ENCODE data around the gene PROX2. TPM values are rescaled to one million over a fixed set of nuclear protein-coding genes. Genes with fewer than 3 reads are reported as not detected.
A peak's percentile ranks its signal among the peaks of the same experiment; 100 is the strongest.

Gene PROX2
- total and polyA plus RNA-seq, 9 of the 15 experiments (the other 6 are each of a cell fraction or from before 2014, with no cell fraction given) = not detected

DNA sequence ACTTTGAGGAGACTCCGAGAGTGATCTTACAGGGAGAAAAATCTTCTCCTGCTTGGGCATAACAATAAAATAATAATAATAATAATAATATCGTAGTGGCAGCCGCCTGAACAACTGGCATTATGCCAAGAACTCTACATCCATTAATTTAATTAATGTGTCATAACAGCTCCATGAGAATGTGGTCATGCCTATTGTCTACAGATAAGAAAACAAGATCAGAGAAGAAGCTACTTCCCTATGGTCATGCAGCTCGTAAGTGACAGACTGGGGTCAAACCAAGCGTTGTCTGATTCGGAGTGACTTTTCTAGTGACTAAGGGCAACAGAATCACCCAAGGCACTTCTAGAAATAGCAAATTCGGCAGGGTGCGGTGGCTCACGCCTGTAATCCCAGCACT is 11.7 kb downstream of the PROX2 start (continued):
- TF ChIP-seq LEF1 (IDR thresholded peaks at IDR 0.05) (no peak), TEAD1 (CRISPR knock-in tag; IDR thresholded peaks at IDR 0.05) (no peak), HNRNPLL (IDR thresholded peaks at IDR 0.05; ENCODE audit: low read depth, low read length, poor library complexity, severe bottlenecking) (no peak)
- TF ChIP-seq, protein P1, sequence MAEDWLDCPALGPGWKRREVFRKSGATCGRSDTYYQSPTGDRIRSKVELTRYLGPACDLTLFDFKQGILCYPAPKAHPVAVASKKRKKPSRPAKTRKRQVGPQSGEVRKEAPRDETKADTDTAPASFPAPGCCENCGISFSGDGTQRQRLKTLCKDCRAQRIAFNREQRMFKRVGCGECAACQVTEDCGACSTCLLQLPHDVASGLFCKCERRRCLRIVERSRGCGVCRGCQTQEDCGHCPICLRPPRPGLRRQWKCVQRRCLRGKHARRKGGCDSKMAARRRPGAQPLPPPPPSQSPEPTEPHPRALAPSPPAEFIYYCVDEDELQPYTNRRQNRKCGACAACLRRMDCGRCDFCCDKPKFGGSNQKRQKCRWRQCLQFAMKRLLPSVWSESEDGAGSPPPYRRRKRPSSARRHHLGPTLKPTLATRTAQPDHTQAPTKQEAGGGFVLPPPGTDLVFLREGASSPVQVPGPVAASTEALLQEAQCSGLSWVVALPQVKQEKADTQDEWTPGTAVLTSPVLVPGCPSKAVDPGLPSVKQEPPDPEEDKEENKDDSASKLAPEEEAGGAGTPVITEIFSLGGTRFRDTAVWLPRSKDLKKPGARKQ (CRISPR knock-in tag; IDR thresholded peaks at IDR 0.05) = no peak
- TF ChIP-seq, protein P2, sequence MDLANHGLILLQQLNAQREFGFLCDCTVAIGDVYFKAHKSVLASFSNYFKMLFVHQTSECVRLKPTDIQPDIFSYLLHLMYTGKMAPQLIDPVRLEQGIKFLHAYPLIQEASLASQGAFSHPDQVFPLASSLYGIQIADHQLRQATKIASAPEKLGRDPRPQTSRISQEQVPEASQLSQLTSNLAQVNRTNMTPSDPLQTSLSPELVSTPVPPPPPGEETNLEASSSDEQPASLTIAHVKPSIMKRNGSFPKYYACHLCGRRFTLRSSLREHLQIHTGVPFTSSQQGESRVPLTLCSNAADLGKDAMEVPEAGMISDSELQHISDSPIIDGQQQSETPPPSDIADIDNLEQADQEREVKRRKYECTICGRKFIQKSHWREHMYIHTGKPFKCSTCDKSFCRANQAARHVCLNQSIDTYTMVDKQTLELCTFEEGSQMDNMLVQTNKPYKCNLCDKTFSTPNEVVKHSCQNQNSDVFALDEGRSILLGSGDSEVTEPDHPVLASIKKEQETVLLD (IDR thresholded peaks at IDR 0.05) = no peak

DNA sequence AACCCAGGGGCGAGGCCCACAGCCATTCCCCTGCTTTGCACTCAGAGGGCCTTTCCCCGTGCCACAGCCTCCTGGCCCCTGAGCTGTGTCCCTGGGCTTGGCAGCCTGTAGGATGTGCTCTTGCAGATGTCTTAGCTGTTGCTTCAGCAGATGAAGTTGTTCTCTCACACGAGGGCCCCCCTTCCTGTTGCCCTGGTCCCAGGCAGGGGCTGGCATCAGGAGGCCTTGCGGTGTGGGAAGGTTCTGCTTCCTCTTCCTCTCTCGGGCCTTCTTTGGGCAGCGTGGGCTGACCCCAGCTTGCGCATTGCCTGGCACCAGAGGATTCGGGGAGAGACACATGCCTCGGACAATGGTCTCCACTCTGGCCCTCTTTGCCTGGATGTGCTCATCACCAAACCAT is 12.7 kb downstream of the PROX2 start:
- in situ Hi-C loops (cut with MboI) = loop anchor here (5.0 to 10.0 kb wide), 2 partner anchors 39 to 442 kb away; no protein-coding TSS in a partner anchor
- 13% methylated on average over 6 of the region's 9 CpGs for WGBS (ENCODE audit: insufficient coverage, low coverage, missing lambda C conversion rate)
- FAIRE-seq = no peak
- TF ChIP-seq SREBF2 (CRISPR knock-in tag; IDR thresholded peaks at IDR 0.05) (no peak), ZNF274 (IDR thresholded peaks at IDR 0.05; ENCODE audit: borderline replicate concordance, low read depth, low read length) (no peak), C11orf30 (IDR thresholded peaks at IDR 0.05; ENCODE audit: low read depth) (no peak), FOS (IDR thresholded peaks at IDR 0.05; ENCODE audit: extremely low read depth, insufficient read length) (no peak), RFX7 (CRISPR knock-in tag; IDR thresholded peaks at IDR 0.05) (no peak), CREB1 (IDR thresholded peaks at IDR 0.05) (no peak), CREB1 (CRISPR knock-in tag; IDR thresholded peaks at IDR 0.05) (no peak), PML (IDR thresholded peaks at IDR 0.05; ENCODE audit: low read length) (no peak), HNRNPK (IDR thresholded peaks at IDR 0.05; ENCODE audit: low read depth, low read length, poor library complexity, severe bottlenecking) (no peak), BHLHE40 (IDR thresholded peaks at IDR 0.05; ENCODE audit: low read length) (no peak)
- TF ChIP-seq, protein P2 (IDR thresholded peaks at IDR 0.05) = no peak
- TF ChIP-seq, protein P3, sequence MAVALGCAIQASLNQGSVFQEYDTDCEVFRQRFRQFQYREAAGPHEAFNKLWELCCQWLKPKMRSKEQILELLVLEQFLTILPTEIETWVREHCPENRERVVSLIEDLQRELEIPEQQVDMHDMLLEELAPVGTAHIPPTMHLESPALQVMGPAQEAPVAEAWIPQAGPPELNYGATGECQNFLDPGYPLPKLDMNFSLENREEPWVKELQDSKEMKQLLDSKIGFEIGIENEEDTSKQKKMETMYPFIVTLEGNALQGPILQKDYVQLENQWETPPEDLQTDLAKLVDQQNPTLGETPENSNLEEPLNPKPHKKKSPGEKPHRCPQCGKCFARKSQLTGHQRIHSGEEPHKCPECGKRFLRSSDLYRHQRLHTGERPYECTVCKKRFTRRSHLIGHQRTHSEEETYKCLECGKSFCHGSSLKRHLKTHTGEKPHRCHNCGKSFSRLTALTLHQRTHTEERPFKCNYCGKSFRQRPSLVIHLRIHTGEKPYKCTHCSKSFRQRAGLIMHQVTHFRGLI (CRISPR knock-in tag; IDR thresholded peaks at IDR 0.05) = no peak

More for the DNA sequence above, 12.7 kb downstream of the PROX2 start:
- no peaks in the 10 kb centered on the region for H3K27me3 ChIP-seq (ENCODE audit: control insufficient read depth in 2 of 2, insufficient read depth in 2 of 2, low read length in 2 of 2)
- DNase-seq (ENCODE audit: extremely low read depth in 1 of 4, low spot score in 3 of 4) (no peak), ATAC-seq (no peak)
- no peaks in the 10 kb centered on the region for H3K36me3 ChIP-seq (ENCODE audit: control insufficient read depth, insufficient read depth, low read length)
- 0 out of 4 replicates have a peak overlapping the region, but pooled peaks of 1 of the 2 experiments have one; percentile 13 for H3K9ac ChIP-seq (ENCODE audit: insufficient read depth in 1 of 2, low read depth in 2 of 2, low read length in 2 of 2)
- BruUV-seq (replicated peaks) = no TSS peak
- H4K20me1 ChIP-seq (replicated peaks; ENCODE audit: control insufficient read depth, insufficient read depth, low read length) = no peaks in the 10 kb centered on the region; the same call in 1 of the 2 replicates
- intact Hi-C loops (cut with micrococcal nuclease) = loop anchor here (5.0 kb wide), 1 partner anchor 434 kb away; no protein-coding TSS in a partner anchor
- ChIA-PET POLR2A (interaction anchor here (1.1 to 2.2 kb wide), 4 partner anchors 17 to 214 kb away, joined by 3 to 6 read pairs (median 3); no protein-coding TSS in a partner anchor), CTCF (ENCODE audit: low intra/inter-chr PET ratio) (no interaction called here)
- no peak overlapping the region for H3K4me3 ChIP-seq
- no peak overlapping the region for H2AFZ ChIP-seq (ENCODE audit: low read depth, low read length)
- H3K27ac ChIP-seq (ENCODE audit: extremely low read depth, low read depth, low read length) = no peak overlapping the region
- no peaks in the 10 kb centered on the region for H3K9me3 ChIP-seq (replicated peaks; ENCODE audit: control insufficient read depth, insufficient read depth, low read depth, low read length)
- H3K4me2 ChIP-seq (ENCODE audit: insufficient read depth, low read length) = no peak overlapping the region
- no peaks in the 10 kb centered on the region for H3K9me1 ChIP-seq (ENCODE audit: control insufficient read depth, insufficient read depth, low read length)
- H3K4me1 ChIP-seq (replicated peaks in 1 of 2; ENCODE audit: control insufficient read depth in 2 of 2, insufficient read depth in 2 of 2, low read length in 2 of 2) = no peaks in the 10 kb centered on the region; a peak in 1 of 5 replicates
- no peaks in the 10 kb centered on the region for H3K79me2 ChIP-seq (ENCODE audit: control insufficient read depth, insufficient read depth, low read length)
